Measurements from ENCODE around the gene SPEN. TPM values are rescaled to one million over a fixed set of nuclear protein-coding genes. Genes with fewer than 3 reads are reported as not detected.
"Not testable (repeated sequence)": the region's sequence is repeated elsewhere in the genome, so short reads cannot be mapped to it uniquely, and the experiment has no call there.

SPEN gene
- total RNA-seq, 1 experiment from 2014 or later, result 70.3 TPM

- Histone ChIP-seq H3K36me3 (ENCODE audit: insufficient read depth, low read length, poor library complexity, severe bottlenecking) (no peaks in the 10 kb centered on the region), H3K4me1 (ENCODE audit: insufficient read depth, low read length, poor library complexity, severe bottlenecking) (peaks cover 6% of the 10 kb centered on the region), H3K4me3 (ENCODE audit: low read depth, low read length, poor library complexity, severe bottlenecking) (no peak overlapping the region), H3K9me3 (ENCODE audit: low read depth, low read length, poor library complexity, severe bottlenecking) (no peaks in the 10 kb centered on the region), H3K27ac (ENCODE audit: low read depth, low read length, poor library complexity, severe bottlenecking) (no peak overlapping the region), H3K27me3 (replicated peaks; ENCODE audit: insufficient read depth, low read depth, low read length, poor library complexity) (no peaks in the 10 kb centered on the region)
- no peak for DNase-seq (ENCODE audit: low spot score)
- intact Hi-C loops (cut with micrococcal nuclease; ENCODE audit: unreplicated experiment), result loop anchor here (5.0 kb wide), 2 partner anchors 143 to 253 kb away; no protein-coding TSS in a partner anchor
- no TSS peak for BruUV-seq (replicated peaks)
- ChIA-PET CTCF (interaction anchor here (1.2 kb wide), 1 partner anchor 150 kb away, joined by 4 read pairs; no protein-coding TSS in a partner anchor), POLR2A (ENCODE audit: low non-redundant PET) (no interaction called here)
- TF ChIP-seq EZH2 (IDR thresholded peaks at IDR 0.05; ENCODE audit: borderline replicate concordance, low read depth, low read length, poor library complexity, severe bottlenecking) (no peak), CTCF (conservative IDR thresholded peaks at IDR 0.05; ENCODE audit: low read depth, low read length) (no peak)
These were observed 43.4 kb upstream of the SPEN start for GRCh38 chr1:15804060-15804459.

GRCh38 chr1:15807121-15807520 lies 40.4 kb upstream of the SPEN start:
- no peaks in the 10 kb centered on the region for H3K36me3 ChIP-seq (ENCODE audit: insufficient read depth, low read length, poor library complexity, severe bottlenecking)
- H3K27me3 ChIP-seq (replicated peaks; ENCODE audit: insufficient read depth, low read depth, low read length, poor library complexity), result no peaks in the 10 kb centered on the region
- H3K27ac ChIP-seq (ENCODE audit: low read depth, low read length, poor library complexity, severe bottlenecking), result no peak overlapping the region
- POLR2A ChIA-PET (ENCODE audit: low non-redundant PET), result no interaction called here
- no peak for DNase-seq (ENCODE audit: low spot score)
- H3K4me1 ChIP-seq (ENCODE audit: insufficient read depth, low read length, poor library complexity, severe bottlenecking), result no peaks in the 10 kb centered on the region
- H3K9me3 ChIP-seq (ENCODE audit: low read depth, low read length, poor library complexity, severe bottlenecking), result no peaks in the 10 kb centered on the region
- no peak overlapping the region for H3K4me3 ChIP-seq (ENCODE audit: low read depth, low read length, poor library complexity, severe bottlenecking)
- CTCF ChIA-PET, result interaction anchor here (0.6 kb wide), 1 partner anchor 9 kb away, joined by 3 read pairs; no protein-coding TSS in a partner anchor
- intact Hi-C loops (cut with micrococcal nuclease; ENCODE audit: unreplicated experiment), result no loop called here
- BruUV-seq (replicated peaks), result no TSS peak
- TF ChIP-seq EZH2 (IDR thresholded peaks at IDR 0.05; ENCODE audit: borderline replicate concordance, low read depth, low read length, poor library complexity, severe bottlenecking), result no peak
- no peak for TF ChIP-seq CTCF (conservative IDR thresholded peaks at IDR 0.05; ENCODE audit: low read depth, low read length)

- H3K36me3 ChIP-seq (ENCODE audit: insufficient read depth, low read length, poor library complexity, severe bottlenecking); intact Hi-C loops (cut with micrococcal nuclease; ENCODE audit: unreplicated experiment); H3K27ac ChIP-seq (ENCODE audit: low read depth, low read length, poor library complexity, severe bottlenecking); DNase-seq (ENCODE audit: low spot score); H3K27me3 ChIP-seq (replicated peaks; ENCODE audit: insufficient read depth, low read depth, low read length, poor library complexity); H3K4me3 ChIP-seq (ENCODE audit: low read depth, low read length, poor library complexity, severe bottlenecking); H3K4me1 ChIP-seq (ENCODE audit: insufficient read depth, low read length, poor library complexity, severe bottlenecking); BruUV-seq (replicated peaks); CTCF ChIA-PET; H3K9me3 ChIP-seq (ENCODE audit: low read depth, low read length, poor library complexity, severe bottlenecking); POLR2A ChIA-PET (ENCODE audit: low non-redundant PET): not testable (repeated sequence)
These were observed 40.0 kb upstream of the SPEN start, which contains the start of gene UQCRHL for GRCh38 chr1:15807549-15807948. Gene UQCRHL, minus strand, starts transcription at chr1:15807649. Its CDS starts 0 bp downstream, at chr1:15807649.

- ChIA-PET POLR2A (ENCODE audit: low non-redundant PET) (no interaction called here), CTCF (no interaction called here)
- no TSS peak for BruUV-seq (replicated peaks)
- Histone ChIP-seq H3K27ac (ENCODE audit: low read depth, low read length, poor library complexity, severe bottlenecking) (no peak overlapping the region), H3K4me3 (ENCODE audit: low read depth, low read length, poor library complexity, severe bottlenecking) (no peak overlapping the region), H3K9me3 (ENCODE audit: low read depth, low read length, poor library complexity, severe bottlenecking) (no peaks in the 10 kb centered on the region), H3K27me3 (replicated peaks; ENCODE audit: insufficient read depth, low read depth, low read length, poor library complexity) (no peaks in the 10 kb centered on the region), H3K4me1 (ENCODE audit: insufficient read depth, low read length, poor library complexity, severe bottlenecking) (no peaks in the 10 kb centered on the region), H3K36me3 (ENCODE audit: insufficient read depth, low read length, poor library complexity, severe bottlenecking) (no peaks in the 10 kb centered on the region)
- no peak for DNase-seq (ENCODE audit: low spot score)
- TF ChIP-seq CTCF (conservative IDR thresholded peaks at IDR 0.05; ENCODE audit: low read depth, low read length) (no peak), EZH2 (IDR thresholded peaks at IDR 0.05; ENCODE audit: borderline replicate concordance, low read depth, low read length, poor library complexity, severe bottlenecking) (no peak)
- intact Hi-C loops (cut with micrococcal nuclease; ENCODE audit: unreplicated experiment), result no loop called here
These were observed 38.6 kb upstream of the SPEN start for GRCh38 chr1:15808955-15809354.
